GM15510 (cell line): ENCODE measurements around the gene OTOP3.
A peak's percentile ranks its signal among the peaks of the same experiment; 100 is the strongest.

ENCODE experiments used
- POLR2A ChIP-seq: IDR thresholded peaks from 3 replicates; pipeline ENCODE4 v1.6.1; 2011; ENCODE audit warnings: borderline replicate concordance; ENCODE audit not compliant: insufficient read length; ENCODE audit errors: extremely low read depth

OTOP3 gene

DNA sequence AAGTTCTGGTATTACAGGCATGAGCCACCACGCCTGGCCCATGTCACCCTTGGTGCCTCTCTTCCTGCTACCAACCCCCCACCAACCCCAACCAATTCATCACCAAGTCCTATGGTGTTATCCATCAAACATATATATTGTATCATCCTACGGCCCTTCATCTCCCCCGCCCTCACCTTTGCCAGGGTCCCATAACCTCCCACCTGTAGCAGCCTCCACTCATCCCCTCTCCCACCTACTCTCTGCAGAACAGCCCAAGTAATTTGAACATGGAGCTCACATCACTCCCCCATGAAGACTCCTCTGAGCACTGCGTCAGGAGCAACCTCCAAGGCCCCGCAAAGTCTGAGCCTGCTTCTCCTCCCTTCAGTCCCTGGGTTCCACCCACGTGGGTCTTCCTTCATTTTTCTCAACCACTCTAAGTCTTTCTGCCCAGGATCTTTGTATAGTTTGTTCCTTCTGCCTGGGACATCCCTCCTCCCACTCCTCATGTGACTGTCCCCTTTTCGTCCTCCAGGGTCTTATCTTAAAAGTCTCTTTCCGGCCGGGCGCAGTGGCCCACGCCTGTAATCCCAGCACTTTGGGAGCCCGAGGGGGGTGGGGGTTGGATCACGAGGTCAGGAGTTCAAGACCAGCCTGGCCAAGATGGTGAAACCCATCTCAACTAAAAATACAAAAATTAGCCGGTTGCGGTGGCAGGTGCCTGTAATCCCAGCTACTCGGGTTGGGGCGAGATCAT, 43.9 kb downstream of the OTOP3 start:
- TF ChIP-seq POLR2A, result no peak

DNA sequence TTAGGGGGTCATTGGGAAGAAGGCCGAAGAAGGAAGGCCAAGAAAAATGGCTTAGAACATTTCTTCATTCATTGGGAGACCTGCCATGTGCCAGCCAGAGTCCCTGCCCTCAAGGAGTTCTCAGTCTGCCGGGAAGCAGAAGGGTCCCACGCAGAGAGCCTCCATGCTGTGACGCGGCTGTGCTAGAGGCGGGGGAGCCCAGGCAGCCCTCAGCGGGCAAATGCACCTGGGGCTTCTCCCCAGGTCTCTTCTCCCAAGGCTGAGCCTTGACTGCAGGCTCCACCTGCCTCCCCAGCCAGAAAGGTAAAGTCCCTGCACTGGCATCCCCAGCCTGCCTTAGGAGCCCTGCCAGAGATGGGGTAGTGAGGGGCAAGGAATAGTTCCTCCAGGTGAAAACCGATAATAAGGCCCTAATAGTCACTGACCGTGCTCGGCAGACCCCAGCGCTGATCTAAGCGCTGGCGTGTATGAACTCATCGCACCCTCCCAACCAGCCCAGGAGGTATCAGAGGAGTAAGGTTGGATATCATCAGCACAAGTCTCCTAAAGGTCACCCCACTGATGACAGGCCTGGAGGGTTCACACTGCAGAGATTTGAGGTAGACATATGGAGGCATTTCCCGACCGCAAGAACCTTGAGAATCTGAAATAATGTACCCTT, 45.8 kb downstream of the OTOP3 start:
- no peak for TF ChIP-seq POLR2A

DNA sequence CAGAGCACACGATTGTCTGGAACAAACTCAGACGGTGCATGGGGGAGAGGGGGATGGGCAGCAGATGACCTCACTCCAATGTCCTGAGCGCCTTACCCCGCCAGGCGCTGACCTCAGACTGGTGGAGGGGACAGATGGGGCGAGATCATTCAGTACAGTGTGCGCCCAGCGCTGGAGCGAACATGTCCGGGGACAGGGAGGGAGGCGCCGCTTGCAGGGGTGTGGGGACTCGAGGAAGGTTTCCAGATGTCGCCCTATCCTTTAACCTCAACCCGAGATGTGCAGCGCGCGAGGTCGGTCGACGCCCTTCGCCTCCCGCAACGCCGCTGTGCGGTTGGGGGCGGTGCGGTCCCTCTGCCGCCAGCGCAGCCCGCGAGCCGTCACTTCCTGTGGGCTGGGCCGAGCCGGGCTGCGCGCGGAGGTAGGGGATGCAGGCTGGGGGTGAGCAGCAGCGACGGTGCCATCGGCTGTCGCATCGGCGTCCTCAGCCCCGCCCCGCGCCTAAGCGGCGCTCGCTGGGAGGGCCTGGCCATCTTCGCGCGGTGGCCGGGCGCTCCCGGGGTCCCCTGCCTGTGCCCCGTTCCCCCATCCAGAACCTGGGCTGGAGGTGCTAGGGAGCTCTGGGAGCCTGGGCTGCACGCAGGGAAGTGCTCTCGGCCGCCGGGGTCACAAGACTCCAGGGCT, 46.4 kb downstream of the OTOP3 start:
- TF ChIP-seq POLR2A, result no peak

DNA sequence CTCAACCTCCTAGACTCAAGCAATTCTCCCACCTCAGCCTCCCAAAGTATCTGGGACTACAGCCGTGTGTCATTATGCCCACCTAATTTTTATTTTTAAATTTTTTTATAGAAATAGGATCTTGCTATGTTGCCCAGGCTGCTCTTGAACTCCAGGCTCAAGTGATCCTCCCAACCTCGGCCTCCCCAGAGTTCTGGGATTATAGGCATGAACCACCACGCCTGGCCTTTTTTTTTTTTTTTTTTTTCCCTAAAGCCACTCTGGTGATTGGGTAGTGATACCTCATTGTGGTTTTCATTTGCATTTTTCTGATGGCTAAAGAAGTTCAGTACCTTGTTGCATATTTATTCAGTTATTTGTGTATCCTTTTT, 50.5 kb downstream of the OTOP3 start:
- no peak for TF ChIP-seq POLR2A

DNA sequence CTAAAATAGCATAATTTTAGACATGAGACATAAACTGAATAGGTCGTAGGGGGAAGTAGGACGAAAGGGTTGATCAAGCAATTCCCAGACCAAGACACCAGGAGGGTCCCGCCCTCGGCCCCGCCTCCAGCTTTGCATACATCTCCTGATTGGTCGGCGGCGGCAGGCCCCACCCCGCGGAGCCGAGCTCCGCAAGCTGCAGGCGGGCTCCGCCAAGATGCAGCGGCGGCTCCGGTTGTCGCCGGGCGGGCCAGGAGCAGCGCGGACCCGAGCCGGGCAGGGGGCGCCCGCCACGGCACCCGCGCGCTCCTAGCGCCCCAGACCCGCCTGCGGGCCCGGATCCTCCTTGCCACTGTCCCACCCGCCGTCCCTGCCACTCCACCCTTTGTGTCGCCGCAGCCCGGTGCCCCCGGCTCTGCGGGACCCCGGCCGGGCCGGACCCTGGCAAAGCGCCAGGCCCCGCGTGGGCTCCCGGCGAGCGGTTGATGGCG, 51.8 kb downstream of the OTOP3 start, which contains the start of gene CDR2L:
CDR2L (plus strand) TSS at position 215 of the 491 bp plus-strand sequence. CDS start 412 bp downstream, outside the sequence.
- TF ChIP-seq POLR2A, result peak; percentile 30

DNA sequence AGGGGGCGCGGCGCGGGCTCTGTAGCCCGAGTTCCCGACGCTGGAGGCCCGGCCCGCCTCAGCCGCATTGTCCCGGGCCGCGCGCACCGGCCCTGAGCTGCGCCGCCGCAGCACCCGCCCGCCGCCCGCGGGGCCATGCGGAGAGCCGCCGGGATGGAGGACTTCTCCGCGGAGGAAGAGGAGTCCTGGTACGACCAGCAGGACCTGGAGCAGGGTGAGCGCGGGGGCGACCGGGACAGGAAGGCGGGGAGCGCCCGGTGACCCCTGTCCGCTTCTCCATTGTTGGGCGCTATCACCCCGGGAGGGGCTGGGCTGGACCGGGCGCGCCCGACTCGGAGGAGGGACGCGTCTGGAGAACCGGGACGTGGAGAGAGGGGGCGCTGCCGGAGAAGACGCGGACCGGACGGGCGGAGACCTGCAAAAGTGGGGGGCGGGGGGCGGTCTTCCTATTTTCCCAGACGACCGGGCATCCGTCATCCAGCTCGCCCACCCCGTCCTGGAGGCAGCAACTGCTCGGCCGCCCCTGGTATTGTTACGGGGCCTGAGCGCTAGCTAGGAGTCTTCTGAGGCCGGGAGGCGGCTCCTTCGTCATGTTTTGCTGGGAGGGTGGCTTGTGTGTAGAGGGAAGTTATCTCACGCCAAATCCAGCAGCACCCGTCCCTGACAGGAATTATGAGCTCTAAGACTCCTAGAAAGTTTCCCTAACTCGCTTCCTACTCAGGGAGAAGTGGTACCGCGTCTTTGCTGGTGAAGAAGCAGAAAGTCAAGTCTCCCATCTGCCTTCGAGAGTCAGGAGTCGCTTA, 52.4 kb downstream of the OTOP3 start:
- TF ChIP-seq POLR2A, result no peak

DNA sequence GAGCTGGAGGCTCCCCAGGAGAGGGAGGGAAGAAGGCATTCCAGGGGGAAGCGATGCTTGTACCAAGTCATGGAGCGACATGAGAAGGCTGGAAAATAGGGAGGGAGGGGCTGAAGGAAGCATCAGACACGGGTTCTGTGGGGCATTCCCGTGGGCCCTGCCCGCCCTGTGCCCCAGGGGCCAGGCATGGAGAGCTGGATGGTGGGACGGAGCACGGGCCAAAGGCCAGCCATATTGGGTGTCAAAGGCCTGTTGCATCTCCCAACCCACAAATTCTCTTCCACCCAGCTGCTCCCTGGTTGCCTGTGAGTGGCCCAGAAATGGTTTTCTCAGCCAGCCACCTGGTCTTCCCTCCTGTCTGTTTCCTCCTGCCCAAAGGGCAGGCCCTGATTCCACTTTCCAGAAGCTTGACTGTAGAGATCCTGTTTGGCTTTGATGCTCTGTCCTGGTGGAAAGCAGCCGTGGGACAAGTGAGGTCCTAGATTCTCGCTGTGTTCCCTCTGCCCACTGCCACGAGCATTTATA, 54.9 kb downstream of the OTOP3 start:
- no peak for TF ChIP-seq POLR2A

DNA sequence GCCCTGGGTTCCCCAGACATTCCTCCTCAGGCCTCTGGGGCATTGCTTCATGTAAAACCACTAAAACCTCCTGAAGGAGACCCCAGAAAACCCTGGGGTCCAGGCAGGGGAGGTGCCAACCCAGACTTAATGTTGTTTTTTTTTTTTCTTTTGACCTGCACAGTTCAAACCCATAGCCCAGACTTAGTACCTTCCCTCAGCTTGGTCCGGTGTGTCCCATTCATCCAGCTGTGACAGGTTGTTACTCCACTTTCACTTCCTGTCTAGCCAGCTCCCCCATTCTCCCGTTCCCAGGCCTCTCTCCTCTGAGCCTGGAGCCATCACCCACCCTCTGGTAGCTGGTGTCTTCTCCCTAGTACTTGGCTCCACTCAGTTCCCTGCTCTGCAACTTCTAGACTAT, 56.5 kb downstream of the OTOP3 start:
- TF ChIP-seq POLR2A, result no peak

DNA sequence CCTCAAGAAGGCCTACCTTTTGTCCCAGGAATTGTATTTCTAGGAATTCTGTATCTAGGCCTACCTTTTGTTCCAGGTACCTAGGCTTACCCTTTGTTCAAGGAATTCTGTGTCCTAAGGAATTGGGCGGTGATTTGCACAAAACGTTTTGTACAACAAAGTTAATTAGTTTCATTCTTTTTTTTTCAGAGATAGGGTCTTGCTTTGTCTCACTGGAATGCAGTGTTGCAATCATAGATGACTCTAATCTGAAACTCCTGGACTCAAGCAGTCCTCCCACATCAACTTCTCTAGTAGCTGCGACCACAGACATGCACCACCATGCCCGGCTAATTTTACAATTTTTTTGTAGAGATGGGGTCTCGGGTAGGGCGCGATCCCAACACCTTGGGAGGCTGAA, 58.7 kb downstream of the OTOP3 start:
- TF ChIP-seq POLR2A, result no peak

DNA sequence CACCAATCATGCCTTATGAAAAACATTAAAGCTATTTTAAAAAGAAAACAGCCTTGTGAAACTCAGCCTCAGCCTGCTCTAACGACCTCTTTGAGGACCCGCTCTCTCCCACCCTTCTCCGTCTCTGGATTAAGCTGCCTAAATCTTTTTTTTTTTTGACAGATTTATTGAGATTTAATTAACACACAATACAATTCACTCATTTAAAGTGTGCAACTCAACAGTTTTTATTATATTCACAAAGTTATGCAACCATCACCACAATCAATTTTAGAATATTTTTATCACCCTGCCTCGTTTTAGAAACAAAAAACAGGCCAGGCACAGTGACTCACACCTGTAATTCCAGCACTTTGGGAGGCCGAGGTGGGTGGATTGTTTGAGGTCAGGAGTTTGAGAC, 60.1 kb downstream of the OTOP3 start:
- TF ChIP-seq POLR2A, result no peak

DNA sequence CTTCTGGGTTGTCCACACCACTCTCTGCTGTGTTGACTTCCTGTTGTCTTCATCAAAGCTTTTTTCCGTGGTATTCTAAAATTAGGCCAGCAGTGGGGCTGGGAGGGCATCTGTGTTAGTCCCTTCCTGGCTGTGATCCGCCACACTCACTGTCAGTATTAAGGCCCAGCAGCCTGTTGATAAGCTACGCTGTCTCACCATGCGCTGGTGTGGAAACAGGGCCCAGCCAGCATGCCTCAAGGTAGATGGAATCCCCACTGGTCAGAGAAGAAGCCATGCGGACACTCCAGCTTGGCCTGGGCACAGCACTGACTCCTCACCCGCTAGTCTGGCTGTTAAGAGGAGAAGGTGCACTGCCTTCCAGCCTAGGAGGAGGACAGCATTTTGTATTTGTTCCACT, 63.1 kb downstream of the OTOP3 start:
- no peak for TF ChIP-seq POLR2A

DNA sequence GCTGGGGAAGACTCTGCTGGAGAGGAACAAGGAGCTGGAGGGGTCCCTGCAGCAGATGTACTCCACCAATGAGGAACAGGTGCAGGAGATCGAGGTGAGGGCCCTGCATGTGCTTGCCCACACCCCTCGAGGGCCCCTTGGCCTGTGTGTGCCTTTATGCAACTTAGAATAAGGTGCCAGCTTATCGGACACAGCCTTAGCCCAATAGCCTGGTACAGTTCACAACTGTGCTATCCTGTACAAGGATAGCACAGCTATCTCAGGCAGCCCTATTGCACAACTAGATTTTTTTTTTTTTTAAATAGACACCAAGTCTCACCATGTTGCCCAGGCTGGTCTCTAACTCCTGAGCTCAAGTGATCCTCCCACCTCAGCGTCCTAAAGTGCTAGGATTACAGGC, 63.8 kb downstream of the OTOP3 start:
- TF ChIP-seq POLR2A, result no peak
